Kidney (tissue), 14 donors: ENCODE results near the gene TOR1AIP2. TPM values are rescaled to one million over a fixed set of nuclear protein-coding genes. Genes with fewer than 3 reads are reported as not detected.

Source experiments
- DNase-seq, 5 donors: peaks; one replicate each; pipeline ENCODE4 v3.0.0-alpha.2; 2013 to 2020
- FAIRE-seq: peaks from 2 replicates; lab custom pipeline; 2012; peaks lifted over from hg19 to GRCh38; lab: Jason Lieb, UNC
- H3K27ac ChIP-seq, 2 donors: one replicate each; pipeline ENCODE4 v1.7.0; 2013; ENCODE audit warnings: low read depth in 2 of 2, low read length in 2 of 2, inconsistent platforms in 1 of 2
- H3K27me3 ChIP-seq: one replicate; pipeline ENCODE4 v1.7.1; 2013; ENCODE audit warnings: low read length, inconsistent platforms; ENCODE audit not compliant: control insufficient read depth, insufficient read depth
- H3K36me3 ChIP-seq, 3 donors: one replicate each; pipeline versions ENCODE4 v1.7.0 to v1.7.1; 2013; ENCODE audit warnings: low read length in 3 of 3, control low read depth in 1 of 3, inconsistent platforms in 1 of 3; ENCODE audit not compliant: insufficient read depth in 3 of 3, control insufficient read depth in 2 of 3
- H3K4me1 ChIP-seq, 3 donors: one replicate each; pipeline versions ENCODE4 v1.7.0 to v1.7.1; 2013; ENCODE audit warnings: low read length in 3 of 3, inconsistent platforms in 1 of 3, low read depth in 1 of 3; ENCODE audit not compliant: control insufficient read depth in 2 of 3, insufficient read depth in 2 of 3
- H3K4me3 ChIP-seq, 3 donors: one replicate each; pipeline versions ENCODE4 v1.7.0 to v1.8.1; 2013; ENCODE audit warnings: low read length in 3 of 3, control low read depth in 1 of 3, inconsistent platforms in 1 of 3
- H3K9ac ChIP-seq, 3 donors: one replicate each; pipeline versions ENCODE4 v1.7.0 to v1.7.1; 2013; ENCODE audit warnings: low read length in 3 of 3, control low read depth in 1 of 3, inconsistent platforms in 1 of 3
- H3K9me3 ChIP-seq, 3 donors: one replicate each; pipeline versions ENCODE4 v1.7.0 to v1.7.1; 2013; ENCODE audit warnings: low read length in 3 of 3, control low read depth in 1 of 3, inconsistent platforms in 1 of 3; ENCODE audit not compliant: control insufficient read depth in 2 of 3, insufficient read depth in 1 of 3
- CTCF ChIP-seq: IDR thresholded peaks from 3 replicates; pipeline ENCODE4 v1.5.1; 2012; ENCODE audit warnings: mild to moderate bottlenecking, moderate library complexity, borderline replicate concordance; ENCODE audit not compliant: insufficient read depth; ENCODE audit errors: extremely low read depth
- intact Hi-C: fragments of 100-400 bp; cut with DNase I; formaldehyde crosslinking; loops from one replicate; pipeline ENCODE4 v1.11.1; 2022
- polyA plus RNA-seq: library from polyadenylated mRNA; stranded (reverse); fragments of 350-450 nt; fragmentation: Illumina TruSeq; extraction: RNeasy Lipid Tissue Mini Kit (QIAGEN cat#74804); gene quantifications from one replicate; pipeline ENCODE4 v1.2.3, GENCODE V29; 2014; ENCODE audit warnings: low read depth, low replicate concordance; ENCODE audit not compliant: insufficient read depth
- total RNA-seq: library from RNA; stranded (reverse); fragmentation: NEBNext Ultra II Directional; extraction: Animal tissue kit (Norgen Biotek cat#: 25700); gene quantifications from one replicate; pipeline ENCODE4 v1.2.1, GENCODE V29; 2021
- donor health status: control.
- donor health status: control.
- donor health status: control.
- donor health status: control.
- donor health status: control.
- donor health status: DM: yes; HTN: yes; CAD: no.
- donor health status: Normal renal cell carcinoma (clear cell type).

Gene TOR1AIP2
- total and polyA plus RNA-seq, 2 donors from 2014 or later, result 13.1 to 80.5 TPM

DNA sequence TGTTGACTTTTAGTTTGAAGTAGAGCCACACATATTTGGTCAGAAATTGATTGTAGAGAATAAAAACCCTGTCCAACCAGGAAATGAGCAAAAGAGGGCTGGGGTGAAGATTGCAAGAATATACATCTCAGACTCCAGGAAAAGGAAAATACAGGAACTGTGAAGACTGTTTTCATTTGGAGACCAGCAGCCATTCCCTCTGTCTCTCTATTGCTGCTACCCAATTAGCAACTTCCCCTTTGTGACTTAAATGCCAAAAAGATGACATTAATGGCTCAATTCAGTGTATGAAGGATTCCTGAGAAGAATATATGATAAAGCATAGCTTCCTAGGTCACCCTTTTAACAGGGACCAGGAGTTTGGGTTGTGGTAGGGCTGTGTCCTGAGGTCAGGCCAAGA, 45.4 kb upstream of the TOR1AIP2 start:
- H3K27me3 ChIP-seq, result no peaks in the 10 kb centered on the region
- H3K27ac ChIP-seq, result no peak overlapping the region
- intact Hi-C loops, result no loop called here
- H3K9me3 ChIP-seq, result no peaks in the 10 kb centered on the region
- DNase-seq, result no peak
- H3K36me3 ChIP-seq, result peaks cover 2 to 11% (median 5%) of the 10 kb centered on the region in 3 donors
- FAIRE-seq, result no peak
- no peak for TF ChIP-seq CTCF
- no peak overlapping the region for H3K9ac ChIP-seq
- no peaks in the 10 kb centered on the region for H3K4me1 ChIP-seq
- H3K4me3 ChIP-seq, result no peak overlapping the region

DNA sequence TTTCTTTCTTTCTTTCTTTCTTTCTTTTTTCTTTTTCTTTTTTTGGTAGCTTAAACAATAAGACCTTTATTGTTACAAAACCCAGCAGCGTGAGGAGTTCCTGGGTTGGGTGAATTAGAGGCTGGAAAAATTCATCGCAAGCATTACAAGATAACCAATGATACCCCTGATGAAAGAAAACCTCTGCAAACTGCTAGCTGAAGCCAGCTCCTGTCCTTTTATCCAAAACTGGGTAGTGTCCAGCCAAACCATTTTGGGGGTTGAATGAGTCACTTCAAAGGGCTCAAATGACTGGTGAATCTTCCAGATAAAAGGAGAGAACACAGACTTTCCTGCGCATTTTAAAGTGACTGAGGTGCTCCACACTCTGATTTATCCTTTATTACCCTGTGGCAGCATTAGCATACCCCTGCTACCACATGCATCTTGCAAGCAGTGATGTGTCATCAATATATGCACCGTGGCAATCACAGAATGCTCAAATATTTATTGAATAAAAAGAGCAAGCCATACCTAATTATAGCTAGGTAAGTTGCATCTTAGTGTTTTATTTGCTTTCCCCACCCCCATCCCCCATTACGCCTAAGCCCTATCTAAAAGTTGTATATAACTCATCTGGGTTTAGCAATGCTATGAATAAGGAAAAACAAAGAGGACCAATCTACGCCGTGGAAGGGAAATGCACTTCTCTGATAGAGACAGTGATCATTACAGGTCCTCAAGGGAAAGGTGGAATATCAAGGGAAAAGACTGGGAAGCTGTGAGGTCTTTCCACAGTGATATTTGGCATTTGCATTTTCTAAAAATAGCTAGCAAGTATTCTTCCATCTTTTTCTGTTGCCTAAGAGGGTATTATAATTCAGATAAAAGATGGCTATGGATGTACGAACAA, 44.6 kb upstream of the TOR1AIP2 start:
- Histone ChIP-seq H3K4me3 (no peak overlapping the region), H3K9ac (no peak overlapping the region), H3K9me3 (no peaks in the 10 kb centered on the region), H3K36me3 (peaks cover 2 to 18% (median 10%) of the 10 kb centered on the region in 3 donors), H3K27me3 (no peaks in the 10 kb centered on the region), H3K4me1 (no peaks in the 10 kb centered on the region), H3K27ac (no peak overlapping the region)
- no peak for TF ChIP-seq CTCF
- no peak for FAIRE-seq
- intact Hi-C loops, result no loop called here
- no peak for DNase-seq

GRCh38 chr1:179921472-179921871, 43.9 kb upstream of the TOR1AIP2 start:
- FAIRE-seq (no peak), DNase-seq (peak in 1 of 5 donors; percentile 12)
- Histone ChIP-seq H3K36me3 (peaks cover 2 to 18% (median 10%) of the 10 kb centered on the region in 3 donors), H3K27ac (no peak overlapping the region), H3K27me3 (no peaks in the 10 kb centered on the region), H3K4me3 (no peak overlapping the region), H3K4me1 (no peaks in the 10 kb centered on the region), H3K9ac (no peak overlapping the region), H3K9me3 (no peaks in the 10 kb centered on the region)
- intact Hi-C loops, result no loop called here
- TF ChIP-seq CTCF, result no peak
